Measurements from ENCODE around the gene EBF3. TPM values are rescaled to one million over a fixed set of nuclear protein-coding genes. Genes with fewer than 3 reads are reported as not detected.

EBF3 gene
- total RNA-seq, 2 donors from 2014 or later, result 0.12 to 0.80 TPM

GRCh38 chr10:129843702-129844101, 120.4 kb downstream of the EBF3 start:
- Histone ChIP-seq H3K27ac (no peak overlapping the region), H3K36me3 (no peaks in the 10 kb centered on the region), H3K9me3 (no peaks in the 10 kb centered on the region), H3K4me3 (no peak overlapping the region), H3K9ac (ENCODE audit: low read depth in 2 of 2, low read length in 2 of 2) (no peak overlapping the region), H3K27me3 (no peaks in the 10 kb centered on the region), H3K4me1 (no peaks in the 10 kb centered on the region)
- no peak for DNase-seq
- TF ChIP-seq, protein P1, sequence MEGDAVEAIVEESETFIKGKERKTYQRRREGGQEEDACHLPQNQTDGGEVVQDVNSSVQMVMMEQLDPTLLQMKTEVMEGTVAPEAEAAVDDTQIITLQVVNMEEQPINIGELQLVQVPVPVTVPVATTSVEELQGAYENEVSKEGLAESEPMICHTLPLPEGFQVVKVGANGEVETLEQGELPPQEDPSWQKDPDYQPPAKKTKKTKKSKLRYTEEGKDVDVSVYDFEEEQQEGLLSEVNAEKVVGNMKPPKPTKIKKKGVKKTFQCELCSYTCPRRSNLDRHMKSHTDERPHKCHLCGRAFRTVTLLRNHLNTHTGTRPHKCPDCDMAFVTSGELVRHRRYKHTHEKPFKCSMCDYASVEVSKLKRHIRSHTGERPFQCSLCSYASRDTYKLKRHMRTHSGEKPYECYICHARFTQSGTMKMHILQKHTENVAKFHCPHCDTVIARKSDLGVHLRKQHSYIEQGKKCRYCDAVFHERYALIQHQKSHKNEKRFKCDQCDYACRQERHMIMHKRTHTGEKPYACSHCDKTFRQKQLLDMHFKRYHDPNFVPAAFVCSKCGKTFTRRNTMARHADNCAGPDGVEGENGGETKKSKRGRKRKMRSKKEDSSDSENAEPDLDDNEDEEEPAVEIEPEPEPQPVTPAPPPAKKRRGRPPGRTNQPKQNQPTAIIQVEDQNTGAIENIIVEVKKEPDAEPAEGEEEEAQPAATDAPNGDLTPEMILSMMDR (IDR thresholded peaks at IDR 0.05), result no peak
- intact Hi-C loops (cut with DNase I), result no loop called here

DNA sequence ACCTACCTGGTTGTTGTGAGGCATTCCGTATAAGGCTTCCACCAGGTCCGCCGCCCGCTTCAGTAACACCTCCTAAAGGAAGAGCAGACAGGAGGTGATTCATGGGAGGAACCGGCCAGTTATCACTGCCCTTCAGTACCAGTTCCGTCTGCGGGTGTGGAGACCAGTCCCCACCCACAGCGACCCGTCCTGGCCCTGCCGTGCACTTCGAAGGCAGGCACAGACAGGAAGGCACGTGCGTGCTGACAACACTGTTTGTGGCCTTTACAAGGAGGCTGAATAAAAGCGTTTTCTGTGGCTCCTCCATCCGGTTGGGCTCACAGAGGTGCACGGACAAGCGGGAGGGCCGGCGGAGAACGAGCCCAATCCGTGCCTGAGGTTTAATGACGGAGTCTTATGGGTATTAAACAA, 120.9 kb downstream of the EBF3 start:
- DNase-seq, result no peak
- intact Hi-C loops (cut with DNase I), result no loop called here
- TF ChIP-seq, protein P1 (IDR thresholded peaks at IDR 0.05), result no peak

GRCh38 chr10:129842031-129842430, 122.0 kb downstream of the EBF3 start:
- intact Hi-C loops (cut with DNase I), result no loop called here
- no peaks in the 10 kb centered on the region for H3K27me3 ChIP-seq
- H3K27ac ChIP-seq, result no peak overlapping the region
- H3K4me1 ChIP-seq, result no peaks in the 10 kb centered on the region
- no peak for DNase-seq
- no peaks in the 10 kb centered on the region for H3K36me3 ChIP-seq
- no peak overlapping the region for H3K4me3 ChIP-seq
- no peak overlapping the region for H3K9ac ChIP-seq (ENCODE audit: low read depth in 2 of 2, low read length in 2 of 2)
- H3K9me3 ChIP-seq, result no peaks in the 10 kb centered on the region
- TF ChIP-seq, protein P1 (IDR thresholded peaks at IDR 0.05), result no peak

More for the DNA sequence above, 120.9 kb downstream of the EBF3 start:
- Histone ChIP-seq H3K9me3 (no peaks in the 10 kb centered on the region), H3K27ac (no peak overlapping the region), H3K4me1 (no peaks in the 10 kb centered on the region), H3K4me3 (no peak overlapping the region), H3K9ac (ENCODE audit: low read depth in 2 of 2, low read length in 2 of 2) (no peak overlapping the region), H3K27me3 (no peaks in the 10 kb centered on the region), H3K36me3 (no peaks in the 10 kb centered on the region)

- TF ChIP-seq, protein P1 (IDR thresholded peaks at IDR 0.05), result no peak
- no peak for DNase-seq
- Histone ChIP-seq H3K4me3 (no peak overlapping the region), H3K4me1 (no peaks in the 10 kb centered on the region), H3K9me3 (no peaks in the 10 kb centered on the region), H3K36me3 (no peaks in the 10 kb centered on the region), H3K9ac (ENCODE audit: low read depth in 2 of 2, low read length in 2 of 2) (no peak overlapping the region), H3K27me3 (no peaks in the 10 kb centered on the region), H3K27ac (no peak overlapping the region)
- intact Hi-C loops (cut with DNase I), result no loop called here
Measured at GRCh38 chr10:129841590-129841989, 122.5 kb downstream of the EBF3 start.

DNA sequence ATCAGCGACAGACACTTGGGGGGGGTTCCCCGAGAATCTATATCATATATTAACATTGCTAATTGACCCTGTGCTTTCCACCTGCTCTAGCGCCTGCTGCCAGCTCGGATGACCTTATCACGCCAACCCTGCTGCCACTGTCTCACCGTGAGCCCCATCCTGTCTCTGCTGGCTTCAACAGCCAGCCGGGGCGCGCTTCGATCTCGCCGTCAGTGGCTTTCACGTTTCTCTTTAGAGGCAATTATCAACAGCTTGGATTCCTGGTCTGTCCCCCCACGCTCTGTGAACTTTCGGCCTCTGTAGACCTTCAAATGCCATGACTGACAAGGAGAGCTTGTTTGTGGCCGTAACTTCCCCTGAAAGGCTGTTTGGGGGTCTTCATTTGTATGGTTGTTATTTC, 123.0 kb downstream of the EBF3 start:
- Histone ChIP-seq H3K27ac (no peak overlapping the region), H3K9ac (ENCODE audit: low read depth in 2 of 2, low read length in 2 of 2) (no peak overlapping the region), H3K36me3 (no peaks in the 10 kb centered on the region), H3K9me3 (no peaks in the 10 kb centered on the region), H3K4me1 (no peaks in the 10 kb centered on the region), H3K4me3 (no peak overlapping the region), H3K27me3 (no peaks in the 10 kb centered on the region)
- DNase-seq, result no peak
- intact Hi-C loops (cut with DNase I), result no loop called here
- TF ChIP-seq, protein P1 (IDR thresholded peaks at IDR 0.05), result no peak

DNA sequence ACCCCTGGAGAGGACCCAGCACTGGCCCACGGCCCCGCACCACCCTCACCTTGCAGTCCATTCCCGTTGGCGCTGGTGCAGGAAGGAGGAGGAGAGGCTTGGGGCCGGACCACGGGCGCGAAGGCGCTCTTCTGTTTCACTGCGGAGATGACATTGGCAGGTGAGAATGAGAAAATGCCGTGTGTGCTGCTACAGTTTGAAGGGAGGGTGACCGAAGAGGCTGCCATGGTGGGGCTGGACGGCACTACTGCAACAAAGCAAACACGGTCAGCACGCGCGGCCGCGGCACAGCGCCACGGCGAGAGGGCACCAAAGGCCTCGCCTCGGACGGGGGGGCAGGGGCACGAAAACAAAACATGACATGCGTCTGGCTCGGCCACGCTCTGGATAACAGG, 123.9 kb downstream of the EBF3 start:
- no peak overlapping the region for H3K27ac ChIP-seq
- H3K4me1 ChIP-seq, result no peaks in the 10 kb centered on the region
- H3K9me3 ChIP-seq, result no peaks in the 10 kb centered on the region
- H3K36me3 ChIP-seq, result no peaks in the 10 kb centered on the region
- intact Hi-C loops (cut with DNase I), result no loop called here
- H3K27me3 ChIP-seq, result no peaks in the 10 kb centered on the region
- no peak for DNase-seq
- TF ChIP-seq, protein P1 (IDR thresholded peaks at IDR 0.05), result no peak
- H3K9ac ChIP-seq (ENCODE audit: low read depth in 2 of 2, low read length in 2 of 2), result no peak overlapping the region
- no peak overlapping the region for H3K4me3 ChIP-seq

Data from colonic mucosa (tissue), 4 donors.